Progenitor cell of endocrine pancreas (in vitro differentiated cells): ENCODE results near the gene P2RY8. TPM values are rescaled to one million over a fixed set of nuclear protein-coding genes. Genes with fewer than 3 reads are reported as not detected.
A peak's percentile ranks its signal among the peaks of the same experiment; 100 is the strongest.
"Not testable (repeated sequence)": the region's sequence is repeated elsewhere in the genome, so short reads cannot be mapped to it uniquely, and the experiment has no call there.

ENCODE experiments used
- DNase-seq: peaks from one replicate; pipeline ENCODE4 v3.0.0; 2021; ENCODE audit warnings: low spot score; ENCODE audit not compliant: unreplicated experiment
- H3K27ac Mint-ChIP-seq: 2 replicates; pipeline ENCODE4 v1.8.0; 2021; ENCODE audit warnings: mild to moderate bottlenecking, moderate library complexity, mixed read lengths
- H3K27me3 Mint-ChIP-seq: 2 replicates; pipeline ENCODE4 v1.8.0; 2021; ENCODE audit warnings: mixed read lengths
- H3K36me3 Mint-ChIP-seq: 2 replicates; pipeline ENCODE4 v1.8.0; 2022; ENCODE audit warnings: mixed read lengths; ENCODE audit not compliant: insufficient read depth
- H3K4me1 Mint-ChIP-seq: 2 replicates; pipeline ENCODE4 v1.8.0; 2021; ENCODE audit warnings: low read depth, mixed read lengths
- H3K4me3 Mint-ChIP-seq: 2 replicates; pipeline ENCODE4 v1.8.0; 2021; ENCODE audit warnings: low read depth, mild to moderate bottlenecking, moderate library complexity, mixed read lengths
- H3K9me3 Mint-ChIP-seq: 2 replicates; pipeline ENCODE4 v1.8.0; 2021; ENCODE audit warnings: low read depth, mixed read lengths
- CTCF ChIP-seq: fragments of 200-600 bp; sonication (generic); IDR thresholded peaks from one replicate; pipeline ENCODE4 v1.5.0; 2021; ENCODE audit warnings: antibody characterized with exemption, mild to moderate bottlenecking; ENCODE audit not compliant: unreplicated experiment
- total RNA-seq: library from RNA; stranded (reverse); gene quantifications from 2 replicates; pipeline ENCODE4 v1.2.1, GENCODE V29; 2021

Gene P2RY8
- total RNA-seq, 1 donor from 2014 or later = not detected

- H3K4me1 Mint-ChIP-seq = peaks cover 1% of the 10 kb centered on the region
- DNase-seq = no peak
- no peak overlapping the region for H3K4me3 Mint-ChIP-seq
Observed at GRCh38 chrX:1486749-1487361, 50.1 kb downstream of the P2RY8 start.

DNA sequence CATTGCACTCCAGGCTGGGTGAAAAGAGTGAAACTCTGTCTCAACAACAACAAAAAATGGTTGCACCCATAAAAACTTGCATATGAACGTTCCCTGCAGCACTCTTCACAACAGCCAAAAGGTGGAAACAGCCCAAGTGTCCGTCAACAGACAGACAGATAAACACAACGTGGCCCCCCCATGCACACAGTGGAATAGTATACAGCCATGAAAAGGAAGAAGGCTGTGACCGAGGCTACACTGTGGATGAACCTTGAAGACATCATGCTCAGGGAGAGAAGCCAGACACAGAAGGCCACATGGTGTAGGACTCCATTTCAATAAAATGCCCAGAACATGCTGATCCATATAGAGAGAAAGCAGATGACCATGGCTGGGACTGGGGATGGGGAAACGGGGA, 50.8 kb downstream of the P2RY8 start:
- Mint-ChIP-seq H3K4me3 (no peak overlapping the region), H3K4me1 (peaks cover 4% of the 10 kb centered on the region), H3K27me3 (peaks cover 12% of the 10 kb centered on the region)

More at GRCh38 chrX:1486749-1487361, 50.1 kb downstream of the P2RY8 start:
- Mint-ChIP-seq H3K9me3 (peaks cover 5% of the 10 kb centered on the region), H3K36me3 (peaks cover 1% of the 10 kb centered on the region), H3K27me3 (peaks cover 11% of the 10 kb centered on the region), H3K27ac (peak overlapping the region; percentile 11)
- TF ChIP-seq CTCF = no peak

GRCh38 chrX:1485033-1485432, 52.0 kb downstream of the P2RY8 start:
- H3K27ac Mint-ChIP-seq = no peak overlapping the region
- peaks cover 1% of the 10 kb centered on the region for H3K36me3 Mint-ChIP-seq
- H3K9me3 Mint-ChIP-seq = peaks cover under 1% of the 10 kb centered on the region
- no peak for TF ChIP-seq CTCF
- H3K4me3 Mint-ChIP-seq = no peak overlapping the region
- DNase-seq = no peak
- peaks cover 4% of the 10 kb centered on the region for H3K4me1 Mint-ChIP-seq
- H3K27me3 Mint-ChIP-seq = peaks cover 12% of the 10 kb centered on the region

More for the DNA sequence above, 50.8 kb downstream of the P2RY8 start:
- H3K9me3 Mint-ChIP-seq = no peaks in the 10 kb centered on the region
- H3K36me3 Mint-ChIP-seq = peaks cover 1% of the 10 kb centered on the region
- DNase-seq = no peak
- H3K27ac Mint-ChIP-seq = no peak overlapping the region
- no peak for TF ChIP-seq CTCF

DNA sequence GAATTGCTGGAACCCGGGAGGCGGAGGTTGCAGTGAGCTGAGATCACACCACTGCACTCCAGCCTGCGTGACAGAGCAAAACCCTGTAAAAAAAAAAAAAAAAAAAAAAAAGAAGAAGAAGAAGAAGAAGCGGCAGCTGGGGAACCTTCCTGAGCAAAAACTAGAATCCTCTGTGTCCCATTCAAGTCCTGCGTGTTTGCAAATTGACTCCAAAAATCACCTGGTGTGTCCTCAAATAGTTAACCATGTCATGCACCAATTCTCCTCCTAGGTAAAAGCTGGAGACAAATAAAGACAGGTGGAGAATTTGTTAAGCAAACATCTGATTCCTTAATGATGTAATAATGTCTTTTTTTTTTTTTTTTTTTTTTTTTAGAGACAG, 52.4 kb downstream of the P2RY8 start:
- peaks cover 4% of the 10 kb centered on the region for H3K4me1 Mint-ChIP-seq
- peaks cover 12% of the 10 kb centered on the region for H3K27me3 Mint-ChIP-seq
- DNase-seq = no peak
- TF ChIP-seq CTCF = no peak
- H3K9me3 Mint-ChIP-seq = peaks cover 4% of the 10 kb centered on the region
- no peak overlapping the region for H3K27ac Mint-ChIP-seq
- H3K4me3 Mint-ChIP-seq = no peak overlapping the region
- peaks cover 1% of the 10 kb centered on the region for H3K36me3 Mint-ChIP-seq

DNA sequence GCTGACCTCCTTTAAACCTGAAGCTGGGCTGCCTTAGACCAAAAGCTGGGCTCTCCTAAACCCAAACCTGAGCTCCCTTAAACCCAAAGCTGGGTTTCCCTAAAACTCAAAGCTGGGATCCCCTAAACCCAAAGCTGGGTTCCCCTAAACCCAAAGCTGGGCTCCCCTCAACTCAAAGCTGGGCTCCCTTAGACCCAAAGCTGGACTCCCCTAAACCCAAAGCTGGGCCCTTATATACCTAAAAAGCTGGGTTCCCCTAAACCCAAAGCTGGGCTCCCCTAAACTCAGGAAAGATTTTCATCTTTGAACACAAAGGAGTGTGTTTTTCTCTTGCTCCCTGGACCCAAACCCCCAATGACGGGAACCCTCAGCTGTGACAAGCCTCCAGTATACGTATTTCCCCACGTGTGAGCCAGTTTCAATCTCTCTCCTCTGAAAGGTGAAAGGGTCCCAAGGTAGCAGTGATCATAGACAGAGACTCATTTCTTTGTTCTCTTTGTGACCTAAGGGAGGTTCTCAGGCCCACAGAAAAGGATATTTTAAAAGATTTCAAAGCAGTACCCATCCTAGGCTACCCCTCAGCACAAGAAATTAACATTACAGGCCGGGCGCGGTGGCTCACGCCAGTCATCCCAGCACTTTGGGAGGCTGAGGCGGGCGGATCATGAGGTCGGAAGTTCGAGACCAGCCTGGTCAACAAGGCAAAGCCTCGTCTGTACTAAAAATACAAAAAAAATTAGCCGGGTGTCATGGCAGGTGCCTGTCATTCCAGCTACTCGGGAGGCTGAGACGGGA, 52.9 kb downstream of the P2RY8 start:
- Mint-ChIP-seq H3K27me3 (peaks cover 18% of the 10 kb centered on the region), H3K4me3 (no peak overlapping the region), H3K36me3 (no peaks in the 10 kb centered on the region), H3K4me1 (peaks cover 4% of the 10 kb centered on the region), H3K27ac (peak overlapping the region; percentile 14), H3K9me3 (peaks cover 10% of the 10 kb centered on the region)
- DNase-seq = no peak
- TF ChIP-seq CTCF = no peak

DNA sequence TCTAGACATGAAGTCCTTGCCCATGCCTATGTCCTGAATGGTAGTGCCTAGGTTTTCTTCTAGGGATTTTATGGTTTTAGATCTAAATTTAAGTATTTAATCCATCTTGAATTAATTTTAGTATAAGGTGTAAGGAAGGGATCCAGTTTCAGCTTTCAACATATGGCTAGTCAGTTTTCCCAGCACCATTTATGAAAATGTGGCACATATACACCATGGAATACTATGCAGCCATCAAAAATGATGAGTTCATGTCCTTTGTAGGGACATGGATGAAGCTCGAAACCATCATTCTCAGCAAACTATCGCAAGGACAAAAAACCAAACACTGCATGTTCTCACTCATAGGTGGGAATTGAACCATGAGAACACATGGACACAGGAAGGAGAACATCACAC, 54.5 kb downstream of the P2RY8 start:
- H3K4me1 Mint-ChIP-seq = not testable (repeated sequence)

More for the DNA sequence above, 54.5 kb downstream of the P2RY8 start:
- not testable (repeated sequence) for H3K36me3 Mint-ChIP-seq, DNase-seq, H3K27ac Mint-ChIP-seq, H3K4me3 Mint-ChIP-seq
- Mint-ChIP-seq H3K27me3 (peaks cover 18% of the 10 kb centered on the region), H3K9me3 (peaks cover 16% of the 10 kb centered on the region)
